ENCODE measurements around the gene MAGI2.

MAGI2 gene

GRCh38 chr7:79453558-79454360 is at the start of gene MAGI2:
Gene MAGI2, minus strand, starts transcription at chr7:79453667. Its CDS starts 347 bp downstream, at chr7:79453320.
- no peak for DNase-seq

DNA sequence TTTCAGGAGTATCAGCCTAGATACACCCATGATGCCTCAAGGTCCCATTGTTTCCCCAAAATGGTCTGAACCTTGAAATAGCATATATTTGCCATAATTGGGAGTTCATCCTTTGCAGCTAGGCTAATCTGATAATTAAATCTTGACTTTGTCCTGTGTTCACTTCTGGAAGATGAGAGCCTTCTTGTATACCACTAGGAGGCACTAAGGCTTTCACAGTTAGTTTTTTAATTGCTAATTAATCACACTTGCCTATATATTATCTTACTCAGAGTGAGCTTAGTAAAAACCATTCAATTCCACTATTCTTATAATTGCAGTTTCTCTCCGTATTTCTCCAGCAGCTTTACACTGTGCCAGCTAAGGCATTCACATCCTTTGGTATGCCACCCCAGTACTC is 48.7 kb upstream of the MAGI2 start:
- no peak for DNase-seq

DNA sequence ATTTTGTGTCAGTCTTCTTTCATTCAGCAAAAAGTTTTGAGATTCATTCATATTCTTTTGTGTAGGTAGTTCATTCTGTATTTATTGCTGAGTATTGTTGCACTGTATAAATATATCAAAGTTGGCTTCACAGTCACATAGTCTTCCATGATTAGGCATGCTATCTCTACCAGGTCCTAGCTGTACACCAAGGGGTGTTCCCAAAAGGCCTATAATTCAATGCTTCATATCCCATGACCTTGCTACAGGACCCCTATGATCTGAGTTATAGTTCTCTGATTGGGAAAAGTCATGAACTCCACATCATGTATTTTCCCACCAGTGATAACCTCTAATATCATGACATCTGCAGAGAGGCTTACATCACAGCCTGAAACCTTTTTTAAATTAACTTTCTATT is 47.3 kb upstream of the MAGI2 start:
- no peak for DNase-seq

- DNase-seq: no peak
These were observed 44.3 kb upstream of the MAGI2 start for GRCh38 chr7:79497728-79498127.

DNA sequence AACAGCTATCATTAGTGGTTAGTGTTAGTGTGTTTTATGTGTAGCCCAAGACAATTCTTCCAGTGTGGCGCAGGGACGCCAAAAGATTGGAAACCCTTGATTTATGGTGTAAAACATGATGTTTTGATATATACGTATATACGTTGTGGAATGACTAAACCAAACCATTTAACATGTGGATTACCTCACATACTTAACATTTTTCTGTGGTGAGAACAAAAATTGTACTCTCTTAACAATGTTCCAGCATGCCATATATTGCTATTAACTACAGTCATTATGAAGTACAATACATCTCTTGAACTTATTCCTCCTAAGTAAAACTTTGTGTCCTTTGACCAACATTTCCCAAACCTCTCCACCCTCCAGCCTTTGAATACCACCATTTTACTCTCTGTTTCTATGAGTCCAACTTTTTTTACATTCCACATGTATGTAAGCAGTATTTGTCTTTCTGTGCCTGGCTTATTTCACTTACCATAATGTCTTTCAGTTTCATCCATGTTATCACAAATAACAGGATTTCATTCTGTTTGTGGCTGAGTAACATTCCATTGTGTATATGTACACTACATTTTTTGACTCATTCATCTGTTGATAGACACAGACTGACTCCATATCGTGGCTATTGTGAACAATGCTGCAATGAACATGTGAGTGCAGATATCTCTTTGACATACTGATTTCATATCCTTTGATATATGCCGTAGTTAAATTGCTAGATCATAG is 42.2 kb upstream of the MAGI2 start:
- no peak for DNase-seq

GRCh38 chr7:79494046-79494445 is 40.6 kb upstream of the MAGI2 start:
- DNase-seq: no peak

GRCh38 chr7:79489371-79489770 is 35.9 kb upstream of the MAGI2 start:
- no peak for DNase-seq

DNA sequence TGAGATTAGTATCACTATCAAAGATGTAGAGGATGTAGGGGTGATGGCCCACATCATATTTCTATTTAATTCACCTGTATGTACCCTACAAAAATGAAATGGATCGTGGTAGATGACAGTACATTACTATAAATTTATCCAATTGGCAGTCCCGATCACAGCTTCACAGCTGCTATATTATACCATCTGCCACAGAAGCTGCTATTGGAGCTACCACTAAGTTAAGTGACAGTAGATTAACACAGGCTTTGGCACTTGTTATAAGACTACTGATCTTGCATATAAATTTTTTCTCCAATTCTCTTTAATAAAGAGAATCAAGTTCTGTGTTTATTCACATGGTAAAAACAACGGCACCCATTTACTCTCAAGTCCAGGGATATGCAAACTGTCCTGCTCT is 24.9 kb upstream of the MAGI2 start:
- DNase-seq: no peak

- no peak for DNase-seq
These were observed 22.0 kb upstream of the MAGI2 start for GRCh38 chr7:79475455-79475854.

- no peak for DNase-seq
These were observed 18.2 kb upstream of the MAGI2 start for GRCh38 chr7:79471699-79472098.

- no peak for DNase-seq
These were observed 17.8 kb upstream of the MAGI2 start for GRCh38 chr7:79471283-79471682.

DNA sequence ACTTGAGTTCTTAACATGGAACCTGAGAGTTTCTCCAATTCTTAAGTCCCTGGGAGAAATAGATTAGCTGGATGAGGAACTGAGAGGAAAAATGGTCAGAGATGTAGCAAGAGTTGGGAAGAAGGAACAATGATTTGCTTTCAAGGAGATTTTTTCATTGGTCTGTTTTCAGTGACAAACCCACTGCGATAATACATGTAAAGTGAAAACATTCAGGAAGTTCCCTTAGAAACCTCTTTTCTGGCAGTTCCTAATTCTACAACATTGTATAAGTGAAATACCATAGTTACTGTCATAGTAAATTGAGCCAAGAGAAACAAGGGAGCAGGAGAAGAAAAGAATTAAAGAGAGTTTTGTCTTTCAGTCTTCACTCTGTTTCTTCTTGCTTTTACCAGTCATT is 12.1 kb upstream of the MAGI2 start:
- DNase-seq: no peak

DNA sequence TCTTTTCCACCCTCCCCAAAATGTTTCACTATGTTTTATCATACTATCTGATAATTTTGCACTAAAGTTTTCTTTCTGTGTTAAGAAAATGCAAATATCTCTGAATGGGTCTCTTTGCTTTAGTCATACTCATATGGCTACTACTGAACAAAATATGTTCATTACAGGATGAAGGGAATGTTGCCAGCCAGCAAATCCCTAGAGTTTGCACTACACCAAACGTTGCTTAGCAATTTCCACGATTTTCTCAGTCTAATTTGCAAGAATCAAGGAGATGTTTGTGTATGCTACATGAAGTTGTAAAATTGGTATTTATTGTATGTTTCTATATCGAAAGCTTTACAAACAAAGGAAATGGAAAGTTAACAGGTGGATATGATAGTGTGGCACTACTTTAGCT is 10.6 kb upstream of the MAGI2 start:
- no peak for DNase-seq

DNA sequence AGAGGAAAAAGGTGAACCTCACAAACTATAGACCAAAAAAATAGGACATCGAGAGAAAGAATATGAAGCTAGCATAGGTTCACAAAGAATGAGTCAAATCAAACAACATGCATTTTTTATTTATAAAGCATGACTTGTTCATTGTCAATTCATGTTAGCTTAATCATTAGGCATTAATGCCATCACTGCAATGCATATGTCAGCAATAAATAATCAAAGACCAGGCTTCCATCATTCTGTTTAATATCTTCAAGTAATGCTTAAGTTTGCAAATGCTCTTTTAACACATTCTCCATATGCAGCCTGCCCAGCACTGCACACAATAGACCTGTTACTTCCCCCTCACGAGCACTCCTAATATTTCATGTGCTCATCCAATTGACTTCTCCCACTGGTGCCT is 8.9 kb upstream of the MAGI2 start:
- no peak for DNase-seq

GRCh38 chr7:79461660-79462059 is 8.2 kb upstream of the MAGI2 start:
- DNase-seq: no peak

DNA sequence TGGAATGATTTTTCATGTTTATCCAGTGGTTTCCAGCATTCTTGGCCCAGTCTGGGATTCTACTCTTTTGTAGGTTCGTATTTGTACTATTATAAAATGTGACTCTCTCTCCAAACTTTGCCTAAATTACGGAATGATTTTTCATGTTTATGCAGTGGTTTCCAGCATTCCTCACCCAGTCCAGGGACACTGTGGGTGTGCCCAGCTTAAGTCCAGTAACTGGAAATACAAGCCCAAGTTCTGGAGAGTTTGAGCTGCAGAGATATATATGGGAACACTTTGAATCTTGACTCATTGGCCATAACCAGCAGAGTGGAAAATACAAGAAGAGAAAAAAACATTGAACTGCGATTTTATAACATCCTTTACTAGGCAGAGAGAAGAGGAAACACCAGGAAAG is 5.9 kb upstream of the MAGI2 start:
- no peak for DNase-seq

DNA sequence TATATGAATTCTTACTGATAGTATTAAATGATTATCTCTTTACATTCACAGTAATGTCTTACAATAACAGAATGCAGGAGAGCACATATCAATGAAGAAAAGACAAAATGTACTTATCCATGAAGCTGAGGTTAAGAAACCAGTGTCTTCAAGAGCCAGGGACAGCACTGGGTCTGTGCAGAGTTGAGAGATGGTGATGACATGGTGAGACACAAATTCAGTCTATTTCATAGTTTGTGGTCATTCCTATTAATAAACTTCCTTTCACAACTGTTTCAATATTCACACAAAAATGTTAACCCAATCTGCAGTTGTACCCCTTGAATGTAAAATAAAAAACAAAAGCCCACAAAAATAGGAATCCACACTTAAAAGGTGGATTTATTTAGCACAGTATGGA is 5.3 kb upstream of the MAGI2 start:
- DNase-seq: no peak

DNA sequence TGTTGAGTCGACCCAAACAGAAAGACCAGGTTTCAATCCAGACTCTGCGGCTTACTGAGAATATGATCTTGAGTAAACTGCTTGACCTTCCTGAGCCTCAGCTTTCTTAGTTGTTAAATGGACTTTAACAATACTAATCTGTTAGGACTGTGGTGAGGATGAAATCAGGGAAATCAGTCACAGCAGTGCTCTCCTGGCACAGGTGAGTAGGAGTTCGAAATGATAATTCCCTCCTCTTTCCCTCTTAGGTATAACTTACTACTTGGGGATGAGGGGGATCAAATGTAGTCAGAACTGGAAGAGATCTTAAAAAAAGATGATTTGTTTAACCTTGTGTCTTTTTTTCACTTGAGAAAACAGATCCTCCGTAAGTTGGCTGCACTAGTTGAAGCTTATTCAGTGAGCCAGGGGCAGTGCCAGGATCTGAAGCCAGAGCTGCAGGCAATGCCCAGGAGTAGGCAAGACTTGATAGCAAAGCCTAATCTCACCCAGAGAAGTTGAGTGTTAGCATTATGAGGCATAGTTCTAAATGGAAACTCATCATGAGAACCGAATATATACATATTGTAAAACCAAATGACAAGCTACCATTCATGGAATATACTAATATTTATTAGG is 1.8 kb upstream of the MAGI2 start:
- no peak for DNase-seq

GRCh38 chr7:79454361-79454960 is 994 bp upstream of the MAGI2 start:
- DNase-seq: no peak

GRCh38 chr7:79453266-79453557 is 255 bp downstream of the MAGI2 start:
- no peak for DNase-seq

GRCh38 chr7:79452495-79453265 is 787 bp downstream of the MAGI2 start:
- DNase-seq: no peak

GRCh38 chr7:79452032-79452494 is 1.4 kb downstream of the MAGI2 start:
- DNase-seq: no peak

- no peak for DNase-seq
These were observed 1.9 kb downstream of the MAGI2 start for GRCh38 chr7:79451580-79451979.

Measured in activated T-cell treated with anti-CD3 and anti-CD28 coated beads, Interleukin-2, amount 50 U/mL, for 1 hour (primary cell).